ENCODE results near the gene CACNA1C.

CACNA1C gene

DNA sequence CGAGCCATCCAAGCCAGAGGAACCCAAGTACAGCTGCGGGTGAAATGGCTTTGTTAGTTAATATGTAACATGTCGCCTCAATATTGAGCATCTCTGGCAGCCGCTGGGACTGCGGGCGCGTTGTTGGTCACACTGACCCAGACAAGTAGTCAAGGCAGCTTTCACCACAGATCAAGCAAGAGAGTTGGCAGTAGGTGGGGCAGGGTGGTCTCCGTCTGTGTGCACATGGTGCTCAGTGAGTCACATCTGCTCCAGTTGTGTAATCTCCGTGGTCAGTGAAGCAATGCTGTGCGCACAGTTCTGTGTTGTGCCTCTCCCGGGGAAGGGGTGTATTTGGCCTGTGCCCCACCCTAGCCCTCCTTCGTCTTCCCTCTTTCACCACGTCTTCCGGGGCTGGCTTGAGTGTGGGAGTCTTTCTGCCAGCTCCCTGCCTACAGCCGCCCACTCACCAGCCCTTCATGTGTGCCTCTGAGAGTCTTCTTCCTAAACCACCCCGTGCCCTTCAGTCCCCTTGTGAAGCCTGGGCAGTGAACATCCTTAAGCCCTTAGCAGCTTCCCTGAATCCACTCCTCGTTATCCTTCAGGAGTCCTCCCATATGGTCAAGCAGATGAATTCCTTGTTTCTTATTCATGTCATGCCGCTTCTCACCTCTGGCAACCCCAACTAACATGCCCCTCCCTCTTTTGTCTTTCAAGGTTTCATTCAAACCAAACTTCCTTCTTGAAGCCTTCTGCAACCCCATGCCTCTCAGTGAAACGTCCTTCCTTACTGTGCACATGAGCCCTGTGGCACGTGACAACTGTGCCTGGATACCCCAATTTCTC is 242.1 kb downstream of the CACNA1C start:
- Histone ChIP-seq H3K36me3 (ENCODE audit: control insufficient read depth in 2 of 2, insufficient read depth in 2 of 2, low read length in 2 of 2) (no peaks in the 10 kb centered on the region), H3K27ac (ENCODE audit: low read depth in 2 of 2, low read length in 2 of 2) (no peak overlapping the region), H3K9ac (ENCODE audit: low read depth in 1 of 2, low read length in 2 of 2) (no peak overlapping the region), H3K9me3 (ENCODE audit: control insufficient read depth in 2 of 2, low read length in 2 of 2) (no peaks in the 10 kb centered on the region), H3K4me3 (ENCODE audit: low read length in 2 of 2) (no peak overlapping the region), H3K4me1 (ENCODE audit: control insufficient read depth in 2 of 2, insufficient read depth in 2 of 2, low read length in 2 of 2) (no peaks in the 10 kb centered on the region), H3K27me3 (ENCODE audit: control insufficient read depth in 2 of 2, insufficient read depth in 2 of 2, low read length in 2 of 2) (no peaks in the 10 kb centered on the region)

DNA sequence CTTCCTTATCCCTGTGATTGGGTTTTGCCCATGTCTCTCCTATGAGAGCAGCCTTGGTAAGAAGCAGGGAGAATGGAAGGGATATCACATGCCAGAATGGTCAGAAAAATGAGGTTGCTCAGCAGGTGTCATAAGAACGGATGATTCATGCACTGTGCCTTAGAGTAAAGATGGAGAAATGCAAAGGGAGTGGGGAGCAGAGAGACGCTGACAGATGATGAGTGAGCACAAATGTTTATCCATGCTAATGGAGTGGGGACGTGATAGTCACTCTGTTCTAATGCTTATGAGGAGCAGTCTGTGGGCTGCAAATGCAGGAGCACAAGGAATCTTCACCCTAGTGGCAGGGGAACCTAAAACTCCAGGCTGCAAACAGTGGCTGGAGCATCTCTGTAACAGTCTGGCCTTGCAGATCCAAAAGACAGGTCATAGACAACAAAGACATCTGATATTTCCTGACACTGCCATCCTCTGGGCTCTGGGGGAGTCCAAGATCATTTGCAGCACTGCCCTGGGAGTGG is 243.2 kb downstream of the CACNA1C start:
- Histone ChIP-seq H3K9me3 (ENCODE audit: control insufficient read depth in 2 of 2, low read length in 2 of 2) (no peaks in the 10 kb centered on the region), H3K36me3 (ENCODE audit: control insufficient read depth in 2 of 2, insufficient read depth in 2 of 2, low read length in 2 of 2) (no peaks in the 10 kb centered on the region), H3K27me3 (ENCODE audit: control insufficient read depth in 2 of 2, insufficient read depth in 2 of 2, low read length in 2 of 2) (no peaks in the 10 kb centered on the region), H3K4me1 (ENCODE audit: control insufficient read depth in 2 of 2, insufficient read depth in 2 of 2, low read length in 2 of 2) (peaks cover 0 to 1% of the 10 kb centered on the region in 2 donors), H3K27ac (ENCODE audit: low read depth in 2 of 2, low read length in 2 of 2) (no peak overlapping the region), H3K4me3 (ENCODE audit: low read length in 2 of 2) (no peak overlapping the region), H3K9ac (ENCODE audit: low read depth in 1 of 2, low read length in 2 of 2) (no peak overlapping the region)

DNA sequence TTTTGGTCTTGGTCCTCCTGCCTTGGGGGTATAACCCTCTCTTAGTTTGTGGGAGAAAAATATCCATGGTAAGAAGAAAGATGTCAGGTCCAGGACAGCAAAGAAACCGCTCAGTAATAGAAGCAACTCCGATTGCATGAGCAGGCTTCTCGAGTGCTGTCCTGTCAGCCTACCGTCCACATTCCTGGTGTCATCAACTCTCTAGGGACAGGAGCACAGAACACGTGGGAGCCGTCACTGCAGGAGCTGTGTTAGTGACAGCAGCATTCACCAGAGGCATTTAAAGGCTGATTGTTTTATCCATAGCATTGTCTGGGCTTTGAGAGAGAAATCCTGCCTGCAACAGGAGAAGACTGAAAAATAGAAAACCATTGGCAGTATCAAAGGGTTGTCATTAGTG is 244.2 kb downstream of the CACNA1C start:
- no peaks in the 10 kb centered on the region for H3K36me3 ChIP-seq (ENCODE audit: control insufficient read depth in 2 of 2, insufficient read depth in 2 of 2, low read length in 2 of 2)
- no peak overlapping the region for H3K27ac ChIP-seq (ENCODE audit: low read depth in 2 of 2, low read length in 2 of 2)
- peaks cover 0 to 2% of the 10 kb centered on the region in 2 donors for H3K4me1 ChIP-seq (ENCODE audit: control insufficient read depth in 2 of 2, insufficient read depth in 2 of 2, low read length in 2 of 2)

DNA sequence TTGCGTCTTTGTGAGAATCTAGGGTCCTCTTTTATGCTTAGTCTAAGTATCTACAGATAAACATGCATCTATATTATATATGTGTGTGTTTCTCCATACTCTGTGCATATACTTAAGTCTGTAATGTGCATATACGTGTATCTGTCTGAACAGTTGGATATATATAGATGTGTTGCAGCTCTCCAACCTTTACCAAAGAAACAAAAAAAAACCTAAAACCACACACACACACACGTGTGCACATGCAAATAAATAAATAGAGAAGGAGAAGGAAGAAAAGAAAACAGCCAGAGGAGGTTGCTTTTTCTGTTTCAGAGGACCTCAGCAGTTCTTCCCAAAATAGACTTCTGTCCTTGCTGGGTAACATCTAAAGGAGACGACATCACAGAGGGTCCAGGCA is 244.9 kb downstream of the CACNA1C start:
- Histone ChIP-seq H3K4me1 (ENCODE audit: control insufficient read depth in 2 of 2, insufficient read depth in 2 of 2, low read length in 2 of 2) (peaks cover 0 to 2% of the 10 kb centered on the region in 2 donors), H3K36me3 (ENCODE audit: control insufficient read depth in 2 of 2, insufficient read depth in 2 of 2, low read length in 2 of 2) (no peaks in the 10 kb centered on the region), H3K27ac (ENCODE audit: low read depth in 2 of 2, low read length in 2 of 2) (no peak overlapping the region), H3K4me3 (ENCODE audit: low read length in 2 of 2) (no peak overlapping the region), H3K27me3 (ENCODE audit: control insufficient read depth in 2 of 2, insufficient read depth in 2 of 2, low read length in 2 of 2) (no peaks in the 10 kb centered on the region), H3K9ac (ENCODE audit: low read depth in 1 of 2, low read length in 2 of 2) (no peak overlapping the region), H3K9me3 (ENCODE audit: control insufficient read depth in 2 of 2, low read length in 2 of 2) (no peaks in the 10 kb centered on the region)

More for the DNA sequence above, 244.2 kb downstream of the CACNA1C start:
- H3K4me3 ChIP-seq (ENCODE audit: low read length in 2 of 2) = no peak overlapping the region
- H3K27me3 ChIP-seq (ENCODE audit: control insufficient read depth in 2 of 2, insufficient read depth in 2 of 2, low read length in 2 of 2) = no peaks in the 10 kb centered on the region
- H3K9ac ChIP-seq (ENCODE audit: low read depth in 1 of 2, low read length in 2 of 2) = no peak overlapping the region
- no peaks in the 10 kb centered on the region for H3K9me3 ChIP-seq (ENCODE audit: control insufficient read depth in 2 of 2, low read length in 2 of 2)

DNA sequence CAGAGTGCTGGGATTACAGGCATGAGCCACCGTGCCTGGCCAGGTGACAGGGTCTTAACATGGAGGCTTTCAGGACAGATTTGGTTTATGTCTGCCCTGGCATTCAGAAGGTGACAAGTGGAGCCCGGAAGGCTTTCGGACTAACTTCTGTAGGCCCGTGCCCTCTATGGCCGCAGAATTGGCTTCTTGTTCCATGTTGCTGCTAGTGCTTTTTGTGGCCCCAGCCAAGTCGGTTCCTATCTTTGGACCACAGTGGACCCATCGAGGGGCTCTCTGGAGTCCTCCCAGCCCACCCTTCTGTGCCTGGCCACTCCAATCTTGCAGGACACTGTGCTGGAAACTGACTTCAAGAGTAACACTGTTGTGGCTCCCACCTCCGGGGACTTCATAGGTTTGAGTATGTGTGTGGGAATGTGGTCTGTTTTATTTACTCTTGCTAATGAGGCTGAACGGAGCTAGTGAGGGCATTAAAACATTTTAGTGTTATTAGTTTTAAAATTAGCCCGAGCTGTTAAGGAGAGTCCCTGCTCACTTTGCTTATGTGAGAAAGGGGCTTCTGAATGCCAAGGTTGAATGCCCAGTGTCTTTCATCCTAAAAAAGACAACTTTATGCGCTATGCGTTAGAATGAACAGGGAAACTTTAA is 245.9 kb downstream of the CACNA1C start:
- Histone ChIP-seq H3K4me3 (ENCODE audit: low read length in 2 of 2) (no peak overlapping the region), H3K36me3 (ENCODE audit: control insufficient read depth in 2 of 2, insufficient read depth in 2 of 2, low read length in 2 of 2) (no peaks in the 10 kb centered on the region), H3K27ac (ENCODE audit: low read depth in 2 of 2, low read length in 2 of 2) (no peak overlapping the region), H3K27me3 (ENCODE audit: control insufficient read depth in 2 of 2, insufficient read depth in 2 of 2, low read length in 2 of 2) (no peaks in the 10 kb centered on the region), H3K9me3 (ENCODE audit: control insufficient read depth in 2 of 2, low read length in 2 of 2) (no peaks in the 10 kb centered on the region), H3K9ac (ENCODE audit: low read depth in 1 of 2, low read length in 2 of 2) (no peak overlapping the region), H3K4me1 (ENCODE audit: control insufficient read depth in 2 of 2, insufficient read depth in 2 of 2, low read length in 2 of 2) (peaks cover 0 to 2% of the 10 kb centered on the region in 2 donors)

DNA sequence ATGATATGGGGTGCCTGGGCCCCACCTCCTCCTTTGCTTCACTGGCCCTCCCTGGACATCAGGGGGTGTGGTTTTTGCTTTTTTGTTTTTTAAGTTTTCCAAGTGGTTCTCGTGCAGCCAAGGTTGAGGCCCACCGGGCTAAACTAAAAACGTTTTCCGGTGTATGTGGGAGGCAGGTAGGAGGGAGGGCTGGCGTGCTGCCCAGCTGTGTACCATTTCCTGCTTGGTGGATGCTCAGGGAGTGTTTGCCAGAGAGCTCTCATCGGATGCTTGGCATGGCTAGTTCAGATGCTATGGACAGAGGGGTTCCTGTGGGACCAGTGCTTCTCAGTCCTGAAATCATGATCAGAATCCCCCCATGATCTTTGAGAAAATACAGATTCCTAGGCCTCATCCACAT is 246.4 kb downstream of the CACNA1C start:
- Histone ChIP-seq H3K4me1 (ENCODE audit: control insufficient read depth in 2 of 2, insufficient read depth in 2 of 2, low read length in 2 of 2) (peaks cover 0 to 2% of the 10 kb centered on the region in 2 donors), H3K27ac (ENCODE audit: low read depth in 2 of 2, low read length in 2 of 2) (no peak overlapping the region), H3K4me3 (ENCODE audit: low read length in 2 of 2) (no peak overlapping the region), H3K9me3 (ENCODE audit: control insufficient read depth in 2 of 2, low read length in 2 of 2) (no peaks in the 10 kb centered on the region), H3K9ac (ENCODE audit: low read depth in 1 of 2, low read length in 2 of 2) (no peak overlapping the region), H3K36me3 (ENCODE audit: control insufficient read depth in 2 of 2, insufficient read depth in 2 of 2, low read length in 2 of 2) (no peaks in the 10 kb centered on the region), H3K27me3 (ENCODE audit: control insufficient read depth in 2 of 2, insufficient read depth in 2 of 2, low read length in 2 of 2) (no peaks in the 10 kb centered on the region)

DNA sequence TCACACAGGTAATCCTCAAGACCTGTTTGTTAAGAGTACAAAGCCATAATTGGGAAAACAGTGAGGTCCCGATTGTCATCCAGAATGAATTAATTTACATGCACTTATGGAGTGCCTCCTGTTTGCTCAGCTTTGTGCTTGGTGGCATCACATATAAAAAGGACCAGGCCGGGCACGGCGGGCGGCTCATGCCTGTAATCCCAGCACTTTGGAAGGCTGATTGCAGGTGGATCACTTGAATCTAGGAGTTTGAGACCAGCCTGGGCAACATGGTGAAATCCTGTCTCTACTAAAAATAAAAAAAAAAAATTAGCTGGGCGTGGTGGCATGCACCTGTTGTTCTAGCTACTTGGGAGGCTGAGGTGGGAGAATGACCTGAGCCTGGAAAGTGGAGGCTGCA is 247.4 kb downstream of the CACNA1C start:
- no peaks in the 10 kb centered on the region for H3K27me3 ChIP-seq (ENCODE audit: control insufficient read depth in 2 of 2, insufficient read depth in 2 of 2, low read length in 2 of 2)
- H3K9me3 ChIP-seq (ENCODE audit: control insufficient read depth in 2 of 2, low read length in 2 of 2) = no peaks in the 10 kb centered on the region
- H3K4me1 ChIP-seq (ENCODE audit: control insufficient read depth in 2 of 2, insufficient read depth in 2 of 2, low read length in 2 of 2) = peaks cover 0 to 2% of the 10 kb centered on the region in 2 donors
- no peak overlapping the region for H3K4me3 ChIP-seq (ENCODE audit: low read length in 2 of 2)
- no peak overlapping the region for H3K9ac ChIP-seq (ENCODE audit: low read depth in 1 of 2, low read length in 2 of 2)
- H3K27ac ChIP-seq (ENCODE audit: low read depth in 2 of 2, low read length in 2 of 2) = no peak overlapping the region
- H3K36me3 ChIP-seq (ENCODE audit: control insufficient read depth in 2 of 2, insufficient read depth in 2 of 2, low read length in 2 of 2) = no peaks in the 10 kb centered on the region

DNA sequence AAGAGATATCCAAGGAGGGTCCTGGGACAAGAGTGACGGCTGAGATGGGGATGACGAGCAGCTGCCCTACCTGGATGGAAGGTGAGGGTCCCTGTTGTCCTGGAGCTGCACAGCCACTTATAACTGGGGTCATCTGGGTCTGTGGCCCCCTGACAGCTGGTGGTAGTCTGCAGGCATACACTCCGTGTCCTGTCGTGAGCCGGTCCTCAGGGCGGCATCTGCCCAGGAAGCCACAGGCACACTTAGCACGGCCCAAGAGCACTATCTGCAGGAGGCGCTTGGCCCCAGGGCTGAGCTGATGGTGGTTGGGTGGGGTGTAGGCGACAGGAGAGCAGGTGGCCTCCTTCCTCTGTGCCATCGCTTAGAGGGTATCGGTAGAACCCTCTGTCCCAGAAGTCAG is 248.1 kb downstream of the CACNA1C start:
- Histone ChIP-seq H3K36me3 (ENCODE audit: control insufficient read depth in 2 of 2, insufficient read depth in 2 of 2, low read length in 2 of 2) (no peaks in the 10 kb centered on the region), H3K9me3 (ENCODE audit: control insufficient read depth in 2 of 2, low read length in 2 of 2) (no peaks in the 10 kb centered on the region), H3K27ac (ENCODE audit: low read depth in 2 of 2, low read length in 2 of 2) (no peak overlapping the region), H3K4me1 (ENCODE audit: control insufficient read depth in 2 of 2, insufficient read depth in 2 of 2, low read length in 2 of 2) (peaks cover 0 to 2% of the 10 kb centered on the region in 2 donors), H3K9ac (ENCODE audit: low read depth in 1 of 2, low read length in 2 of 2) (no peak overlapping the region), H3K27me3 (ENCODE audit: control insufficient read depth in 2 of 2, insufficient read depth in 2 of 2, low read length in 2 of 2) (no peaks in the 10 kb centered on the region), H3K4me3 (ENCODE audit: low read length in 2 of 2) (no peak overlapping the region)

DNA sequence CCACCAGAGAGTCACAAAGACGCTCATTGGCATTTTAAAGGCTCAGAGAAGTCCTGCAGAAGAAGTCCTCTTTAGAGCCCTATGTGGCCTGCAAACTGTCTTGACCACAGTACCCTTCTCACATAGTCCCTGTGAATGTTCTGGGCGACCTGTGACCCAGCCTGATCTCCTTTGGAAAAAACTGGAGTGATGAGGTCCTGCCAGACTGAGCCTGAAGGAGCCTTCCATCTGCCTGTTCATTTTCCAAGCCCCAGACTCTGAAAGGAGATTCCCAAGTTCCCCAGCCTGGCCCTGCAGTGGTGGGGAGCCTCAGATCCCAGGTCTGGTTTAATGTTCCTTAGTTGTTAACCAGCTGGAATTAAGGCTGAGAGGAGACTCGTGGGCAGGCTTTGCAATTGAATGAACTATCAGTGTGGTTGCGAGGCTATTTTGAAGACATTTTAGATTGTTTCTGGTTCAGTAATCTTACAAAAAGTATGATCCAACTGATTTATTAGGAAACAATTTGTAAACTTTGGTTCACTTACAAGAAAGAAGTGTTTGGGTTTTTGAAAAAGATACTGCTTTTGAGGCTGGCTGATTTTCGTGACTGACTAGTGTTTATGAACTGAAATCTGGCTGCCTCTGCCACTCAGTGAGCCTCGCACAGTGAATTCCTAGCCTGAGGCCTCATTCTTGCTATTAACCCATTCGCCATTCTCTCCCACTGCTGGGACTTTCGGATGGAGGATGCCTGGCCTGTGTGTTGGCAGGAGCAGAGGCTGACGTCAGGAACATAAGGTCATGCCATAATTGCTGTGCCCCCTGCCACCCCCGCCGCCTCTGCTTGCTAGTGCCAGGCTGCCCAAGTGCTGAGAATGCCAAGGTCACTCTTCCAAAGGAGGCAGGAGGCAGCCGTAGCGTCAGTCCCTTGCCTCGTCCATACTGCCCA is 249.0 kb downstream of the CACNA1C start:
- H3K4me3 ChIP-seq (ENCODE audit: low read length in 2 of 2) = no peak overlapping the region

More for the DNA sequence above, 249.0 kb downstream of the CACNA1C start:
- H3K27ac ChIP-seq (ENCODE audit: low read depth in 2 of 2, low read length in 2 of 2) = peak overlapping the region in 1 of 2 donors; percentile 50
- no peak overlapping the region for H3K9ac ChIP-seq (ENCODE audit: low read depth in 1 of 2, low read length in 2 of 2)
- H3K27me3 ChIP-seq (ENCODE audit: control insufficient read depth in 2 of 2, insufficient read depth in 2 of 2, low read length in 2 of 2) = no peaks in the 10 kb centered on the region
- no peaks in the 10 kb centered on the region for H3K36me3 ChIP-seq (ENCODE audit: control insufficient read depth in 2 of 2, insufficient read depth in 2 of 2, low read length in 2 of 2)
- H3K9me3 ChIP-seq (ENCODE audit: control insufficient read depth in 2 of 2, low read length in 2 of 2) = no peaks in the 10 kb centered on the region
- peaks cover 0 to 2% of the 10 kb centered on the region in 2 donors for H3K4me1 ChIP-seq (ENCODE audit: control insufficient read depth in 2 of 2, insufficient read depth in 2 of 2, low read length in 2 of 2)
